A673 (cell line): ENCODE results near the gene ELL.

Experiments
- EZH2 ChIP-seq: fragments of 200-600 bp; sonication (generic); IDR thresholded peaks from 2 replicates; pipeline ENCODE4 v1.6.1; 2017; ENCODE audit warnings: borderline replicate concordance, low read depth, mild to moderate bottlenecking, mixed read lengths, antibody characterized with exemption, low read length; ENCODE audit not compliant: poor library complexity, severe bottlenecking
- TF ChIP-seq, protein P1 (sequence below): fragments of 300-800, 200-600 bp; sonication (generic); conservative IDR thresholded peaks from 2 replicates; pipeline ENCODE4 v1.5.1; 2017; ENCODE audit warnings: low read depth, mild to moderate bottlenecking, antibody characterized with exemption, low read length, moderate library complexity, mixed read lengths

DNA sequence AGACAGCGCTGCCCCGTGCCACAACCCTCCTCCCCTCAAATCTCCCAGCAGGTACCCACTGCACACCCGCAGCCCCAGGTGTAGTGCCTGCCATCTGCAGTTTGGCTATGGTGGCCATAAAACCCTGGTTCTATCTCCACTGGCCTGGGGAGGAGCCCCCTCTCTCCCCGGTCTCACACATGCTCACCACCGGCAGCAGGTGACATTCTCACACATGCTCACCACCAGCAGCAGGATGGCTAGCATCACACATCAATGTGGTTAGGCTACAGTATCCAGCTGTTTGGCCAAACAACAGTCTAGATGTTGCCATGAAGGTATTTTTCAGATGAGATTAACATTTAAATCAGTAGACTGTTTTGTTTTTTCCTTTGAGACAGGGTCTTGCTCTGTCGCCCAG is 31.1 kb downstream of the ELL start:
- TF ChIP-seq, protein P1, sequence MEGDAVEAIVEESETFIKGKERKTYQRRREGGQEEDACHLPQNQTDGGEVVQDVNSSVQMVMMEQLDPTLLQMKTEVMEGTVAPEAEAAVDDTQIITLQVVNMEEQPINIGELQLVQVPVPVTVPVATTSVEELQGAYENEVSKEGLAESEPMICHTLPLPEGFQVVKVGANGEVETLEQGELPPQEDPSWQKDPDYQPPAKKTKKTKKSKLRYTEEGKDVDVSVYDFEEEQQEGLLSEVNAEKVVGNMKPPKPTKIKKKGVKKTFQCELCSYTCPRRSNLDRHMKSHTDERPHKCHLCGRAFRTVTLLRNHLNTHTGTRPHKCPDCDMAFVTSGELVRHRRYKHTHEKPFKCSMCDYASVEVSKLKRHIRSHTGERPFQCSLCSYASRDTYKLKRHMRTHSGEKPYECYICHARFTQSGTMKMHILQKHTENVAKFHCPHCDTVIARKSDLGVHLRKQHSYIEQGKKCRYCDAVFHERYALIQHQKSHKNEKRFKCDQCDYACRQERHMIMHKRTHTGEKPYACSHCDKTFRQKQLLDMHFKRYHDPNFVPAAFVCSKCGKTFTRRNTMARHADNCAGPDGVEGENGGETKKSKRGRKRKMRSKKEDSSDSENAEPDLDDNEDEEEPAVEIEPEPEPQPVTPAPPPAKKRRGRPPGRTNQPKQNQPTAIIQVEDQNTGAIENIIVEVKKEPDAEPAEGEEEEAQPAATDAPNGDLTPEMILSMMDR, result no peak
- no peak for TF ChIP-seq EZH2
